GM12874 (cell line): ENCODE data around the gene LIMS2.

ENCODE experiments used
- CTCF ChIP-seq: IDR thresholded peaks from 2 replicates; pipeline ENCODE4 v1.5.1; 2011; ENCODE audit warnings: low read depth, mild to moderate bottlenecking, control low read depth, low read length, moderate library complexity; ENCODE audit not compliant: insufficient read depth

LIMS2 gene

GRCh38 chr2:127618551-127619202, 56.7 kb downstream of the LIMS2 start:
- no peak for TF ChIP-seq CTCF

GRCh38 chr2:127615511-127616166, 59.7 kb downstream of the LIMS2 start:
- no peak for TF ChIP-seq CTCF

- no peak for TF ChIP-seq CTCF
Observed at GRCh38 chr2:127614731-127615130, 60.6 kb downstream of the LIMS2 start.

- TF ChIP-seq CTCF, result no peak
Observed at GRCh38 chr2:127614246-127614645, 61.1 kb downstream of the LIMS2 start.

- TF ChIP-seq CTCF, result no peak
Observed at GRCh38 chr2:127612111-127612822, 63.1 kb downstream of the LIMS2 start.

- no peak for TF ChIP-seq CTCF
Observed at GRCh38 chr2:127611076-127611925, 64.0 kb downstream of the LIMS2 start.

GRCh38 chr2:127610561-127610960, 64.8 kb downstream of the LIMS2 start:
- no peak for TF ChIP-seq CTCF
